Muscle of arm (tissue), 12 donors: ENCODE measurements around the gene VPS52. TPM values are rescaled to one million over a fixed set of nuclear protein-coding genes. Genes with fewer than 3 reads are reported as not detected.

Source experiments
- DNase-seq: peaks from one replicate; pipeline ENCODE4 v3.0.0-alpha.2; 2013
- polyA plus RNA-seq, 12 donors: library from polyadenylated mRNA; unstranded; fragments of 120-200 nt; gene quantifications; one replicate each; pipeline ENCODE4 v1.2.1, GENCODE V29; 2013; ENCODE audit not compliant: insufficient read length in 12 of 12

VPS52 gene
- polyA plus RNA-seq, 12 donors, result 34.7 to 75.9 (median 45.1) TPM; not detected in 1

- no peak for DNase-seq
Observed at GRCh38 chr6:33312361-33313104, 40.9 kb upstream of the VPS52 start.

- DNase-seq, result no peak
Observed at GRCh38 chr6:33306356-33306755, 34.7 kb upstream of the VPS52 start.

- no peak for DNase-seq
Observed at GRCh38 chr6:33305052-33305451, 33.4 kb upstream of the VPS52 start.

- no peak for DNase-seq
Observed at GRCh38 chr6:33304216-33304615, 32.5 kb upstream of the VPS52 start.

- DNase-seq, result no peak
Observed at GRCh38 chr6:33301877-33302276, 30.2 kb upstream of the VPS52 start.

- peak; percentile 94 for DNase-seq
Observed at GRCh38 chr6:33299237-33299944, 27.7 kb upstream of the VPS52 start.

GRCh38 chr6:33298773-33299236 is 27.1 kb upstream of the VPS52 start, which contains the start of gene RGL2:
TSS of gene RGL2 (minus strand) at chr6:33298942. CDS start at chr6:33298610, 332 bp downstream.
- DNase-seq, result peak; percentile 86

- peak; percentile 87 for DNase-seq
Observed at GRCh38 chr6:33297956-33298772, 26.5 kb upstream of the VPS52 start.

GRCh38 chr6:33297406-33297955 is 25.8 kb upstream of the VPS52 start:
- no peak for DNase-seq

GRCh38 chr6:33296797-33297405 is 25.2 kb upstream of the VPS52 start:
- no peak for DNase-seq

GRCh38 chr6:33295621-33296369 is 24.1 kb upstream of the VPS52 start:
- no peak for DNase-seq

GRCh38 chr6:33294086-33294823 is 22.6 kb upstream of the VPS52 start:
- DNase-seq, result no peak

- no peak for DNase-seq
Observed at GRCh38 chr6:33292996-33293682, 21.5 kb upstream of the VPS52 start.

- DNase-seq, result no peak
Observed at GRCh38 chr6:33290459-33290858, 18.8 kb upstream of the VPS52 start.

- DNase-seq, result no peak
Observed at GRCh38 chr6:33289784-33290315, 18.2 kb upstream of the VPS52 start.

GRCh38 chr6:33288921-33289783 is 17.5 kb upstream of the VPS52 start, which contains the start of the genes PFDN6 and WDR46:
TSS of gene PFDN6 (plus strand) at chr6:33289601. CDS start at chr6:33289857, 256 bp downstream.
TSS of gene WDR46 (minus strand) at chr6:33289239. CDS start at chr6:33289170, 69 bp downstream.
- peak; percentile 94 for DNase-seq

- no peak for DNase-seq
Observed at GRCh38 chr6:33288141-33288920, 16.7 kb upstream of the VPS52 start.
